HL-60/S4 treated with retinoic acid at 250 ng/mL for 4 days and 3 days (cell line): ENCODE data around the gene TMEM101.
"Not testable (repeated sequence)": the region's sequence is repeated elsewhere in the genome, so short reads cannot be mapped to it uniquely, and the experiment has no call there.

Source experiments
- in situ Hi-C: fragments of 300-500 bp; cut with MboI; formaldehyde crosslinking; loops from 2 replicates; pipeline ENCODE4 v1.7.0; 2022; ENCODE audit warnings: low sequenced_read_pairs

The TMEM101 gene

GRCh38 chr17:43976963-43977837 lies 37.6 kb downstream of the TMEM101 start:
- in situ Hi-C loops = no loop called here

DNA sequence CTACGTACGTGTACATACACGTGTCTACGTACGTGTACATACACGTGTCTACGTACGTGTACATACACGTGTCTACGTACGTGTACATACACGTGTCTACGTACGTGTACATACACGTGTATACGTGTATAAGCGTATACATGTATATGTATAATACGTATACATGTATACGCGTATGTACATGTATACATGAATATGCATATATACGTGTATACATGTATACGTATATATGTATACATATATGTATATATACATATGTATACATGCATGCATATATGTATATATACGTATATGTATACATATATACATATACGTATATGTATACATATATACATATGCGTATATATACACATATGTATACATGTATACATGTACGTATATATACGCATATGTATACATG lies 38.9 kb downstream of the TMEM101 start:
- in situ Hi-C loops = no loop called here

GRCh38 chr17:43974382-43975266 lies 40.1 kb downstream of the TMEM101 start:
- in situ Hi-C loops = no loop called here

DNA sequence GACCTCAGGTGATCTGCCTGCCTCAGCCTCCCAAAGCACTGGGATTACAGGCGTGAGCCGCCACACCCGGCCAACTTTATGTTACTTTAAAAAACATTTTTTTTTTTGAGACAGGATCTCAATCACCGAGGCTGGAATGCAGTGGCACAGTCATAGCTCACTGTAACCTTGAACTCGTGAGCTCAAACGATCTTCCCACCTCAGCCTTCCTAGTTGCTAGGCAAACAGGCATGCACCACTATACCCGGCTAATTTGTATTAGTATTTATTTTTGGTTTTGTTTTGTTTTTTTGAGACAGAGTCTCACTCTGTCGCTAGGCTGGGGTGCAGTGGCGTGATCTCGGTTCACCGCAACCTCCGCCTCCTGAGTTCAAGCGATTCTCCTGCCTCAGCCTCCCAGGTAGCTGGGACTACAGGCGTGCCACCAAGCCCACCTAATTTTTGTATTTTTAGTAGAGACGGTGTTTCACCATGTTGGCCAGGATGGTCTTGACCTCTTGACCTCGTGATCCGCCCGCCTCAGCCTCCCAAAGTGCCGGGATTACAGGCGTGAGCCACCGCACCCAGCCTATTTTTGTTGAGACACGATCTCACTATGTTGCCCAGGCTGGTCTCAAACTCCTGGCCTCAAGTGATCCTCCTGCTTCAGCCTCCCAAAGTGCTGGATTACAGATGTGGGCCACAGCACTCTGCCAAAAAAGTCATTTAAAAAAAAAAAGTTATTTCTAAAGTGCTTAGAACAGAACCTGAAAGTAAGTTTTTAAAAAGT lies 42.1 kb downstream of the TMEM101 start:
- in situ Hi-C loops = not testable (repeated sequence)

DNA sequence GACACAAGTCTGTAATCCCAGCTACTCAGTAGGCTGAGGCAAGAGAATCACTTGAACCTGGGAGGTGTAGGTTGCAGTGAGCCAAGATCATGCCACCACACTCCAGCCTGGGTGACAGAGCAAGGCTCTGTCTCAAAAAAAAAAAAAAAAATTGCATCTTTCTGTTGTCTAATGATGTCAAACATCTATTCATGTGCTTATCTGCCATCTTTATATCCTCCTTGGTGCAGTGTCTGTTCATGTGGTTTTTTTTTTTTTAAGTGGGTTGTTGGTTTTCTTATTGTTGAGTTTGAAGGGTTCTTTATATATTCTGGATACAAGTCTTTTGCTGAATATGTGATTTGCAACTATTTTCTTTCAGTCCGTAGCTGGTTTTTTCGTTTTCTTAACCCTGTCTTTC lies 43.3 kb downstream of the TMEM101 start:
- in situ Hi-C loops = not testable (repeated sequence)

GRCh38 chr17:43970366-43970765 lies 44.4 kb downstream of the TMEM101 start:
- in situ Hi-C loops = no loop called here

GRCh38 chr17:43967251-43967875 lies 47.4 kb downstream of the TMEM101 start:
- in situ Hi-C loops = no loop called here

GRCh38 chr17:43966276-43966675 lies 48.5 kb downstream of the TMEM101 start:
- in situ Hi-C loops = no loop called here

- in situ Hi-C loops = no loop called here
These were observed 52.3 kb downstream of the TMEM101 start for GRCh38 chr17:43962479-43962878.

DNA sequence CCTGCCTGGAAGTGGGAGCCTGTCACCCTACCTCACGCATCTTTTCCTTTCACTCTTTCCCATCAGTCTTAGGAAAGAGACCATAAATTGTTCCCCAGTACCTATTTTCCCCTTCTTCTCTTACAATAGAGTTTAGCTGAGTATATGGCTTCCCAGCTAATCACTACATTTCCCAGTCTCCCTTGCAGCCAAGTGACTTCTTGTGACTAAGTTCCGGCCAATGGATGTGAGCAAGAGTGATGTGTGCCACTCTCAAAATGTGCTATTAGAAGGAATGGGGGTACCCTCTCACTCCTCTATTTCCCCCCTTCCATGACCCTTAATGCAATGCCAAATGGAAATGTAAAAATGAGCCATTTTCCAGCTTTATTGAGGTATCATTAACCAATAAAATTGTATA lies 52.8 kb downstream of the TMEM101 start:
- in situ Hi-C loops = no loop called here

DNA sequence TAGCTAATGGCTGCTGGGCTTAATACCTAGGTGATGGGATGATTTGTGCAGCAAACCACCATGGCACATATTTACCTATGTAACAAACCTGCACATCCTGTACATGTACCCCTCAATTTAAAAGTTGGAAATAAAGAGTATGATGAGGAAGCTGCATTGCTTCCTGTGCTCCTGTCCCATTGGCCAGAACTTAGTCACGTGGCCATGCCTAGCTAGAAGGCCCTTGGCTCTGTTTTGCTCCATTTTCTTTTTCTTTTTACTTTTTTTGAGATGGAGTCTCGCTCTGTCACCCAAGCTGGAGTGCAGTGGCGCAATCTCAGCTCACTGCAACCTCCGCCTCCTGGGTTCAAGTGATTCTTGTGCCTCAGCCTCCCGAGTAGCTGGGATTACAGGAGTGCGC lies 53.5 kb downstream of the TMEM101 start:
- in situ Hi-C loops = not testable (repeated sequence)
